Esophagus squamous epithelium (tissue), 4 donors: Measurements from ENCODE around the gene LAMP1.
"Not testable (repeated sequence)": the region's sequence is repeated elsewhere in the genome, so short reads cannot be mapped to it uniquely, and the experiment has no call there.

Experiments used
- CTCF ChIP-seq, 6 experiments: fragments of 450-650 bp in 4 of 6; fragments of 200-600 bp in 2 of 6; sonication (generic) in 2 of 6; IDR thresholded peaks; one replicate each; pipeline ENCODE4 v1.5.1; 2016 to 2019; ENCODE audit warnings: antibody characterized with exemption in 6 of 6, mild to moderate bottlenecking in 4 of 6, moderate library complexity in 4 of 6
- POLR2A ChIP-seq, 4 donors: fragments of 450-650 bp; IDR thresholded peaks; one replicate each; pipeline ENCODE4 v1.6.1; 2017; ENCODE audit warnings: antibody characterized with exemption in 4 of 4, mild to moderate bottlenecking in 4 of 4, moderate library complexity in 3 of 4

- TF ChIP-seq CTCF, POLR2A (IDR thresholded peaks at IDR 0.05): not testable (repeated sequence)
Measured at GRCh38 chr13:113257908-113258307, 39.1 kb upstream of the LAMP1 start.
